ENCODE measurements around the gene PKN1. TPM values are rescaled to one million over a fixed set of nuclear protein-coding genes. Genes with fewer than 3 reads are reported as not detected.

PKN1 gene
- polyA plus RNA-seq, 3 donors: 49.5 to 119 (median 49.6) TPM

DNA sequence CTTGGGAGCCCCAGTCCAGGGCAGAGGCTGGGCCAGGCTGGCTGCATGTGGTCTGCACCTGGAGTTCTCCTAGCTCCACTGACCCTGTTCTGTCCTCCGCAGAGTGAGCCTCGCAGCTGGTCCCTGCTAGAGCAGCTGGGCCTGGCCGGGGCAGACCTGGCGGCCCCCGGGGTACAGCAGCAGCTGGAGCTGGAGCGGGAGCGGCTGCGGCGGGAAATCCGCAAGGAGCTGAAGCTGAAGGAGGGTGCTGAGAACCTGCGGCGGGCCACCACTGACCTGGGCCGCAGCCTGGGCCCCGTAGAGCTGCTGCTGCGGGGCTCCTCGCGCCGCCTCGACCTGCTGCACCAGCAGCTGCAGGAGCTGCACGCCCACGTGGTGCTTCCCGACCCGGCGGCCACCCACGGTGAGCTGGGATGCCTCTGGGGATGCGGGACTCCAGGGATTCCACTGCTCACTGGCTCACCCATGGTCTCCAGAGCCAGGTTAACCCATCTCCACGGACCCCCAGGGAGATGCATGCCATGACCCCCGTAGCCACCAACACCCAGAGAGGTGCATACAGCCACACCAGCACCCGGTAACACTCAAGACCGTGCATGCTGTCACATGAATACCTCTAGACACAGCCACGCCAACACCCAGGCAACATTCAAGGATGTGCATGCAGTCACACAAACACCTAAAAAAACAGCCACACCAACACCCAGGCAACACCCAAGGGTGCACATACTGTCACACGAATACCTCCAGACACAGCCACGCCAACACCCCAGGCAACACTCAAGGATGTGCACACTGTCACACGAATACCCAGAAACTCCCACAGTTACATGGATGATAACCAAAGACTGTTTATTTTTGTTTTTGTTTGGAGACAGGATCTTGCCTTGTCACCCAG, 8.2 kb downstream of the PKN1 start:
- Mint-ChIP-seq H3K27me3 (ENCODE audit: low read depth in 3 of 3) (no peaks in the 10 kb centered on the region), H3K4me1 (peaks cover 45% of the 10 kb centered on the region), H3K4me3 (peak overlapping the region; percentile 80 to 94), H3K36me3 (peaks cover 39 to 61% of the 10 kb centered on the region in 2 donors), H3K27ac (peak overlapping the region in 5 of 7 donors; percentile 46 to 98 (median 91)), H3K9me3 (no peaks in the 10 kb centered on the region)
- peaks cover 86% of the 10 kb centered on the region for H3K79me2 ChIP-seq (ENCODE audit: insufficient read depth, low read length)
- peak overlapping the region; percentile 55 for H3K9ac ChIP-seq (ENCODE audit: insufficient read depth, low read length, poor library complexity, severe bottlenecking)
- DNase-seq: no peak
- H4K20me1 ChIP-seq (ENCODE audit: insufficient read depth, low read length): peaks cover 23% of the 10 kb centered on the region
- peak overlapping the region in 2 of 3 experiments; percentile 78 to 91 for H3K4me3 ChIP-seq (replicated peaks in 1 of 3; ENCODE audit: low read depth in 2 of 3, low read length in 3 of 3)
- H3K9me3 ChIP-seq (replicated peaks in 1 of 2; ENCODE audit: control insufficient read depth in 1 of 2, insufficient read depth in 1 of 2, low read length in 2 of 2): no peaks in the 10 kb centered on the region
- H3K27me3 ChIP-seq (ENCODE audit: control insufficient read depth in 2 of 2, insufficient read depth in 2 of 2, low read length in 2 of 2): no peaks in the 10 kb centered on the region
- intact Hi-C loops (cut with micrococcal nuclease): no loop called here
- H3K36me3 ChIP-seq (replicated peaks in 1 of 2; ENCODE audit: control insufficient read depth in 1 of 2, insufficient read depth in 2 of 2, low read length in 2 of 2): peaks cover 43 to 57% of the 10 kb centered on the region in 2 donors
- H3K4me1 ChIP-seq (ENCODE audit: control insufficient read depth in 1 of 2, insufficient read depth in 2 of 2, low read length in 2 of 2): peaks cover 37 to 44% of the 10 kb centered on the region in 2 donors
- H2AFZ ChIP-seq (ENCODE audit: insufficient read depth, low read depth, low read length, poor library complexity, severe bottlenecking): no peak overlapping the region
- TF ChIP-seq, protein P1, sequence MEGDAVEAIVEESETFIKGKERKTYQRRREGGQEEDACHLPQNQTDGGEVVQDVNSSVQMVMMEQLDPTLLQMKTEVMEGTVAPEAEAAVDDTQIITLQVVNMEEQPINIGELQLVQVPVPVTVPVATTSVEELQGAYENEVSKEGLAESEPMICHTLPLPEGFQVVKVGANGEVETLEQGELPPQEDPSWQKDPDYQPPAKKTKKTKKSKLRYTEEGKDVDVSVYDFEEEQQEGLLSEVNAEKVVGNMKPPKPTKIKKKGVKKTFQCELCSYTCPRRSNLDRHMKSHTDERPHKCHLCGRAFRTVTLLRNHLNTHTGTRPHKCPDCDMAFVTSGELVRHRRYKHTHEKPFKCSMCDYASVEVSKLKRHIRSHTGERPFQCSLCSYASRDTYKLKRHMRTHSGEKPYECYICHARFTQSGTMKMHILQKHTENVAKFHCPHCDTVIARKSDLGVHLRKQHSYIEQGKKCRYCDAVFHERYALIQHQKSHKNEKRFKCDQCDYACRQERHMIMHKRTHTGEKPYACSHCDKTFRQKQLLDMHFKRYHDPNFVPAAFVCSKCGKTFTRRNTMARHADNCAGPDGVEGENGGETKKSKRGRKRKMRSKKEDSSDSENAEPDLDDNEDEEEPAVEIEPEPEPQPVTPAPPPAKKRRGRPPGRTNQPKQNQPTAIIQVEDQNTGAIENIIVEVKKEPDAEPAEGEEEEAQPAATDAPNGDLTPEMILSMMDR (IDR thresholded peaks at IDR 0.05): no peak
- 96% methylated on average over 26 of the region's 34 CpGs for WGBS (ENCODE audit: insufficient coverage)
- H3K4me2 ChIP-seq (replicated peaks; ENCODE audit: extremely low read depth, low read length, poor library complexity, severe bottlenecking): peak overlapping the region; percentile 93
- H3K27ac ChIP-seq (ENCODE audit: low read depth in 1 of 2, low read length in 2 of 2): peak overlapping the region; percentile 41 to 81

DNA sequence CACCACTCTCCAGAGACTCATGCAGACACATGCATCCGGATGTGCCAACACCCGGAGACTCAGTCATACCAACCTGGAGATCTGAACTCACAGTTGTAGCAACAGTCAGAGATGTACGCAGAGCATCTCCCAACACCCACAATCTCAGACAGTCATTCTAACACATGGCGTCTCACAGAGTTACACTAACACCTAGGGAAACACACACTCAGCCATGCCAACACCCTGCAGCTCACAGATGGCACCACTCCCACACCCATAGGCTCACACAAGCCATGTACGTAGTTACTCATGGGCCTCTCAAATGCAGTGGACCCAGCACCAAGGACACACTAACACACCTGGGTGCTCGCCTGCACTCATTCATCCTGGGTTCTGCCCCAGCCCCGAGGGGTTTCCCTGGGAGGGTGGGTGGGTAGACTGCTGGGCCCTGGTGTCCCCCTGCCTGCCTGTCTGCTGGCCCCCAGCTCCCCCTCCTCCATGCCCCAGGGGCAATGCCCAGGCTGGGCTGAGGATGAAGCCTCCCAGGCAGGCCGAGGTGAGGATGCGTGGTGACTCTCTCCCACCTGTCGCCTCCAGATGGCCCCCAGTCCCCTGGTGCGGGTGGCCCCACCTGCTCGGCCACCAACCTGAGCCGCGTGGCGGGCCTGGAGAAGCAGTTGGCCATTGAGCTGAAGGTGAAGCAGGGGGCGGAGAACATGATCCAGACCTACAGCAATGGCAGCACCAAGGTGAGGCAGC, 10.0 kb downstream of the PKN1 start:
- peaks cover 32 to 36% of the 10 kb centered on the region in 2 donors for H3K4me1 ChIP-seq (ENCODE audit: control insufficient read depth in 1 of 2, insufficient read depth in 2 of 2, low read length in 2 of 2)
- intact Hi-C loops (cut with micrococcal nuclease): no loop called here
- no peak overlapping the region for H2AFZ ChIP-seq (ENCODE audit: insufficient read depth, low read depth, low read length, poor library complexity, severe bottlenecking)
- H3K4me2 ChIP-seq (replicated peaks; ENCODE audit: extremely low read depth, low read length, poor library complexity, severe bottlenecking): no peak overlapping the region
- peaks cover 77% of the 10 kb centered on the region for H3K79me2 ChIP-seq (ENCODE audit: insufficient read depth, low read length)
- H3K27ac ChIP-seq (ENCODE audit: low read depth in 1 of 2, low read length in 2 of 2): no peak overlapping the region
- peaks cover 58 to 69% of the 10 kb centered on the region in 2 donors for H3K36me3 ChIP-seq (replicated peaks in 1 of 2; ENCODE audit: control insufficient read depth in 1 of 2, insufficient read depth in 2 of 2, low read length in 2 of 2)
- Mint-ChIP-seq H3K4me3 (no peak overlapping the region), H3K9me3 (no peaks in the 10 kb centered on the region), H3K27ac (peak overlapping the region in 3 of 7 donors; percentile 9 to 78 (median 71)), H3K4me1 (peaks cover 34% of the 10 kb centered on the region), H3K27me3 (ENCODE audit: low read depth in 3 of 3) (no peaks in the 10 kb centered on the region), H3K36me3 (peaks cover 55 to 70% of the 10 kb centered on the region in 2 donors)
- no peak overlapping the region for H3K9ac ChIP-seq (ENCODE audit: insufficient read depth, low read length, poor library complexity, severe bottlenecking)
- H3K4me3 ChIP-seq (replicated peaks in 1 of 3; ENCODE audit: low read depth in 2 of 3, low read length in 3 of 3): no peak overlapping the region
- no peaks in the 10 kb centered on the region for H3K9me3 ChIP-seq (replicated peaks in 1 of 2; ENCODE audit: control insufficient read depth in 1 of 2, insufficient read depth in 1 of 2, low read length in 2 of 2)
- no peak for DNase-seq
- TF ChIP-seq, protein P1 (IDR thresholded peaks at IDR 0.05): no peak
- H3K27me3 ChIP-seq (ENCODE audit: control insufficient read depth in 2 of 2, insufficient read depth in 2 of 2, low read length in 2 of 2): no peaks in the 10 kb centered on the region
- 99% methylated on average over 12 of the region's 16 CpGs for WGBS (ENCODE audit: insufficient coverage)
- peaks cover 38% of the 10 kb centered on the region for H4K20me1 ChIP-seq (ENCODE audit: insufficient read depth, low read length)

All from CD14-positive monocyte (primary cell).